ENCODE measurements around the gene HSPA6.

DNA sequence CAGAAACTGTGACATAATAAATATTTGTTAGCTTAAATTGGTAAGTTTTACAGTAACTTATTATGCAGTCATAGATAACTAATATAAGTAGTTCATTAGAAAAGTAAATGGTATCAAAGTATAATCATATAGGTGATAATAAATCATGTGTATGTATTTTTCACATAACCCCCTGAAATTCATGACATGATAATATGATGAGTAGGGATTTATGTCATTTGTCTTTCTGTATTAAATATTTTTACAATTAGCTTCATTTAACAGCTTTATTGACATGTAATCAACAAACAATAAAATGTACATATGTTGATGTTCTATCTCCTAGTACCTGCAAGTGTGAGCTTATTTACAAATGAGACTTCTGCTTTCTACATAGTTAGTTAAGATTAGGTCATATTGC, 28.9 kb upstream of the HSPA6 start:
- TF ChIP-seq, protein P1, sequence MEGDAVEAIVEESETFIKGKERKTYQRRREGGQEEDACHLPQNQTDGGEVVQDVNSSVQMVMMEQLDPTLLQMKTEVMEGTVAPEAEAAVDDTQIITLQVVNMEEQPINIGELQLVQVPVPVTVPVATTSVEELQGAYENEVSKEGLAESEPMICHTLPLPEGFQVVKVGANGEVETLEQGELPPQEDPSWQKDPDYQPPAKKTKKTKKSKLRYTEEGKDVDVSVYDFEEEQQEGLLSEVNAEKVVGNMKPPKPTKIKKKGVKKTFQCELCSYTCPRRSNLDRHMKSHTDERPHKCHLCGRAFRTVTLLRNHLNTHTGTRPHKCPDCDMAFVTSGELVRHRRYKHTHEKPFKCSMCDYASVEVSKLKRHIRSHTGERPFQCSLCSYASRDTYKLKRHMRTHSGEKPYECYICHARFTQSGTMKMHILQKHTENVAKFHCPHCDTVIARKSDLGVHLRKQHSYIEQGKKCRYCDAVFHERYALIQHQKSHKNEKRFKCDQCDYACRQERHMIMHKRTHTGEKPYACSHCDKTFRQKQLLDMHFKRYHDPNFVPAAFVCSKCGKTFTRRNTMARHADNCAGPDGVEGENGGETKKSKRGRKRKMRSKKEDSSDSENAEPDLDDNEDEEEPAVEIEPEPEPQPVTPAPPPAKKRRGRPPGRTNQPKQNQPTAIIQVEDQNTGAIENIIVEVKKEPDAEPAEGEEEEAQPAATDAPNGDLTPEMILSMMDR (IDR thresholded peaks at IDR 0.05): no peak
- TF ChIP-seq POLR2AphosphoS5 (IDR thresholded peaks at IDR 0.05): no peak
- TF ChIP-seq POLR2A (IDR thresholded peaks at IDR 0.05): no peak
